GM18505 (cell line): ENCODE results near the gene CYB5R3.

Experiments used
- ATAC-seq: cut with Tn5 transposase; IDR thresholded peaks from one replicate; pipeline ENCODE4 v1.9.1; 2021; ENCODE audit not compliant: unreplicated experiment
- POLR2A ChIP-seq: IDR thresholded peaks from 4 replicates; pipeline ENCODE4 v1.6.1; 2011; ENCODE audit warnings: borderline replicate concordance; ENCODE audit not compliant: insufficient read depth, insufficient read length; ENCODE audit errors: extremely low read depth

The CYB5R3 gene

GRCh38 chr22:42630901-42631602, 18.1 kb downstream of the CYB5R3 start:
- no peak for TF ChIP-seq POLR2A
- no peak for ATAC-seq

- no peak for TF ChIP-seq POLR2A
- no peak for ATAC-seq
Measured at GRCh38 chr22:42630211-42630610, 19.0 kb downstream of the CYB5R3 start.

GRCh38 chr22:42627981-42628380, 21.2 kb downstream of the CYB5R3 start:
- no peak for TF ChIP-seq POLR2A

GRCh38 chr22:42626951-42627625, 22.1 kb downstream of the CYB5R3 start:
- TF ChIP-seq POLR2A: no peak
- ATAC-seq: no peak

More at GRCh38 chr22:42627981-42628380, 21.2 kb downstream of the CYB5R3 start:
- ATAC-seq: no peak

GRCh38 chr22:42626431-42626830, 22.8 kb downstream of the CYB5R3 start:
- no peak for TF ChIP-seq POLR2A
- no peak for ATAC-seq

- no peak for ATAC-seq
- no peak for TF ChIP-seq POLR2A
Measured at GRCh38 chr22:42625416-42625815, 23.8 kb downstream of the CYB5R3 start.

GRCh38 chr22:42624551-42625106, 24.6 kb downstream of the CYB5R3 start:
- ATAC-seq: no peak
- no peak for TF ChIP-seq POLR2A

- ATAC-seq: no peak
Measured at GRCh38 chr22:42623756-42624441, 25.3 kb downstream of the CYB5R3 start.

GRCh38 chr22:42623301-42623751, 25.9 kb downstream of the CYB5R3 start:
- no peak for TF ChIP-seq POLR2A
- no peak for ATAC-seq

More at GRCh38 chr22:42623756-42624441, 25.3 kb downstream of the CYB5R3 start:
- no peak for TF ChIP-seq POLR2A

GRCh38 chr22:42622061-42622710, 27.0 kb downstream of the CYB5R3 start:
- no peak for TF ChIP-seq POLR2A
- no peak for ATAC-seq

- no peak for TF ChIP-seq POLR2A
- ATAC-seq: no peak
Measured at GRCh38 chr22:42621505-42622002, 27.6 kb downstream of the CYB5R3 start.

- TF ChIP-seq POLR2A: no peak
- no peak for ATAC-seq
Measured at GRCh38 chr22:42620084-42620483, 29.1 kb downstream of the CYB5R3 start.
